ENCODE results near the gene DOCK3.
"Not testable (repeated sequence)": the region's sequence is repeated elsewhere in the genome, so short reads cannot be mapped to it uniquely, and the experiment has no call there.

DOCK3 gene

DNA sequence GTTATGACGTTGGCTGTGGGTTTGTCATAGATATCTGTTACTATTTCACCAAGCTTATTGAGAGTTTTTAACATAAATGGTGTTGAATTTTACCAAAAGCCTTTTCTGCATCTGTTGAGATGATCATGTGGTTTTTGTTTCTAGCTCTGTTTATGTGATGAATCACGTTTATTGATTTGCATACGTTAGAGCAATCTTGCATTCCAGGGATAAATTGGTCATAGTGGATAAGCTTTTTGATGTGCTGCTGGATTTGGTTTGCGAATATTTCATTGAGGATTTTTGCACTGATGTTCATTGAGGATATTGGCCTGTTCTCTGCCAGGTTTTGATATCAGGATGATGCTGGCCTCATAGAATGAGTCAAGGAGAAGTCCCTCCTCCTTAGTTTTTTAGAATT lies 117.8 kb downstream of the DOCK3 start:
- Histone ChIP-seq H2AFZ (ENCODE audit: low read depth, low read length) (no peak overlapping the region), H4K20me1 (ENCODE audit: insufficient read depth, low read length) (no peaks in the 10 kb centered on the region), H3K27me3 (ENCODE audit: low read depth, low read length) (no peaks in the 10 kb centered on the region), H3K4me1 (ENCODE audit: low read length) (no peaks in the 10 kb centered on the region), H3K36me3 (replicated peaks; ENCODE audit: low read depth, low read length) (no peaks in the 10 kb centered on the region), H3K27ac (ENCODE audit: low read length) (no peak overlapping the region), H3K4me3 (ENCODE audit: low read length) (no peak overlapping the region), H3K9me3 (ENCODE audit: insufficient read depth, low read length) (no peaks in the 10 kb centered on the region), H3K4me2 (ENCODE audit: low read length) (no peak overlapping the region), H3K79me2 (ENCODE audit: low read length) (no peaks in the 10 kb centered on the region), H3K9ac (ENCODE audit: low read length) (no peak overlapping the region)
- TF ChIP-seq CTCF (IDR thresholded peaks at IDR 0.05; ENCODE audit: low read depth, low read length) (no peak), EZH2phosphoT487 (IDR thresholded peaks at IDR 0.05; ENCODE audit: low read depth) (no peak)

DNA sequence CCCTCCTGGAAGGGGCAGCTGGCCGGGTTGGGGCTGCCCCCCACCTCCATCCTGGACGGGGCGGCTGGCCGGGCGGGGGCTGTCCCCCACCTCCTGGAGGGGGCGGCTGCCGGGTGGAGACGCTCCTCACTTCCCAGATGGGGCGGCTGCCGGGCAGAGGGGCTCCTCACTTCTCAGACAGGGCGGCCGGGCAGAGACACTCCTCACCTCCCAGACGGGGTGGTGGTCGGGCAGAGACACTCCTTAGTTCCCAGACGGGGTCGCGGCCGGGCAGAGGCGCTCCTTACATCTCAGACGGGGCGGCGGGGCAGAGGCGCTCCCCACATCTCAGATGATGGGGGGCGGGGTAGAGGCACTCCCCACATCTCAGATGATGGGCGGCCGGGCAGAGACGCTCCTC lies 129.1 kb downstream of the DOCK3 start:
- not testable (repeated sequence) for H4K20me1 ChIP-seq (ENCODE audit: insufficient read depth, low read length); H3K27me3 ChIP-seq (ENCODE audit: low read depth, low read length); H3K4me2 ChIP-seq (ENCODE audit: low read length); H3K36me3 ChIP-seq (replicated peaks; ENCODE audit: low read depth, low read length); H3K79me2 ChIP-seq (ENCODE audit: low read length); H2AFZ ChIP-seq (ENCODE audit: low read depth, low read length); H3K9ac ChIP-seq (ENCODE audit: low read length); H3K4me3 ChIP-seq (ENCODE audit: low read length); H3K4me1 ChIP-seq (ENCODE audit: low read length); H3K27ac ChIP-seq (ENCODE audit: low read length)
- H3K9me3 ChIP-seq (ENCODE audit: insufficient read depth, low read length) = peaks cover 17% of the 10 kb centered on the region; the same call in 1 of the 2 replicates

DNA sequence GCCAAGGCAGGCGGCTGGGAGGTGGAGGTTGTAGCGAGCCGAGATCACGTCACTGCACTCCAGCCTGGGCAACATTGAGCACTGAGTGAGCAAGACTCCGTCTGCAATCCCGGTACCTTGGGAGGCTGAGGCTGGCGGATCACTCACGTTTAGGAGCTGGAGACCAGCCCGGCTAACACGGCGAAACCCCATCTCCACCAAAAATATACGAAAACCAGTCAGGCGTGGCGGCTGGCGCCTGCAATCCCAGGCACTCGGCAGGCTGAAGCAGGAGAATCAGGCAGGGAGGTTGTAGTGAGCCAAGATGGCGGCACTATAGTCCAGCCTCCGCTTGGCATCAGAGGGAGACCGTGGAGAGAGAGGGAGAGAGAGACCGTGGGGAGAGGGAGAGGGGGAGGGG lies 129.6 kb downstream of the DOCK3 start:
- not testable (repeated sequence) for H3K27ac ChIP-seq (ENCODE audit: low read length); H3K79me2 ChIP-seq (ENCODE audit: low read length); H3K4me3 ChIP-seq (ENCODE audit: low read length); H3K4me1 ChIP-seq (ENCODE audit: low read length); H4K20me1 ChIP-seq (ENCODE audit: insufficient read depth, low read length); H2AFZ ChIP-seq (ENCODE audit: low read depth, low read length); H3K27me3 ChIP-seq (ENCODE audit: low read depth, low read length); H3K36me3 ChIP-seq (replicated peaks; ENCODE audit: low read depth, low read length); H3K4me2 ChIP-seq (ENCODE audit: low read length); H3K9ac ChIP-seq (ENCODE audit: low read length)
- peaks cover 17% of the 10 kb centered on the region; the same call in 1 of the 2 replicates for H3K9me3 ChIP-seq (ENCODE audit: insufficient read depth, low read length)

DNA sequence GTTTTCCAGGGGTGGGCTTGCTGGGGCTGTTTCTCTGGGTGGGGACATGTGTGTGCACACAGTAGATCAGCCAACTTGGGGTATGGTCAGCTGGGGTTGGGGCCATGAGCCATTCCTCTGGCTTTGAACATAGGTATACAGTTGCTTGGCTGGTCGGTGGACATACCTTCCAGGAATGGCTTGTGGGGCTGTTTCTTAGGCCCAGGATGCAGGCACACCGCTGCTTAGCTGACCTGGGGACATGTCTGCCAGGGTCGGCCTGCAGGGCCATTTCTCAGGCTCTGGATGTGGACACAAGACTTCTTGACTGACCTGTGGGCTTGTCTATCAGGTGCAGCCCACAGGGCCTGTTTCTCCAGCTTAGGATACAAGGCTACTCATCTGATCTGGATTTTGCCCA lies 130.6 kb downstream of the DOCK3 start:
- Histone ChIP-seq H3K4me2 (ENCODE audit: low read length) (no peak overlapping the region), H3K27me3 (ENCODE audit: low read depth, low read length) (no peaks in the 10 kb centered on the region), H3K36me3 (replicated peaks; ENCODE audit: low read depth, low read length) (no peaks in the 10 kb centered on the region), H3K4me1 (ENCODE audit: low read length) (no peaks in the 10 kb centered on the region), H4K20me1 (ENCODE audit: insufficient read depth, low read length) (no peaks in the 10 kb centered on the region), H3K79me2 (ENCODE audit: low read length) (no peaks in the 10 kb centered on the region), H3K4me3 (ENCODE audit: low read length) (no peak overlapping the region), H3K9me3 (ENCODE audit: insufficient read depth, low read length) (peaks cover 9% of the 10 kb centered on the region; the same call in 1 of the 2 replicates), H2AFZ (ENCODE audit: low read depth, low read length) (no peak overlapping the region), H3K27ac (ENCODE audit: low read length) (no peak overlapping the region), H3K9ac (ENCODE audit: low read length) (no peak overlapping the region)
- TF ChIP-seq CTCF (IDR thresholded peaks at IDR 0.05; ENCODE audit: low read depth, low read length) (no peak), EZH2phosphoT487 (IDR thresholded peaks at IDR 0.05; ENCODE audit: low read depth) (no peak)

DNA sequence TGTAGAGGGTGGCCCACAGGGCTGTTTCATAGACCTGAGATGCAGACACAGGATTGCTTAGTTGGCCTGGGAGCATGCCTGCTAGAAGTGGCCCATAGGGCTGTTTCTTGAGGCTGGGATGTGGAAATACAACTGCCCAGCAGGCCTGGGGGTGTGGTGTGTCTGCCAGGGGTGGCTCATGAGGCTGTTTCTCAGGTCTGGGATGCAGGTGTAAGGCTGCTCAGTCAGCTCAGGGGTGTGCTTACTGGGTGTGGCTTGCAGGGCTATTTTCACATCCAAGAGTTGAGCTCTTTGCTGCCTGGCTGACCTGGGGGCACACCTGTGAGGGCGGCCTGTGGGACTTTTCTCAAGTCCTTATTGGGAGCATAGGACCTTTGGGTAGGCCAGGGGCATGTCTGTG lies 131.3 kb downstream of the DOCK3 start:
- no peaks in the 10 kb centered on the region for H4K20me1 ChIP-seq (ENCODE audit: insufficient read depth, low read length)
- no peaks in the 10 kb centered on the region for H3K4me1 ChIP-seq (ENCODE audit: low read length)
- no peak for TF ChIP-seq EZH2phosphoT487 (IDR thresholded peaks at IDR 0.05; ENCODE audit: low read depth)
- no peak for TF ChIP-seq CTCF (IDR thresholded peaks at IDR 0.05; ENCODE audit: low read depth, low read length)
- H3K9ac ChIP-seq (ENCODE audit: low read length) = no peak overlapping the region
- no peaks in the 10 kb centered on the region for H3K36me3 ChIP-seq (replicated peaks; ENCODE audit: low read depth, low read length)
- H3K79me2 ChIP-seq (ENCODE audit: low read length) = no peaks in the 10 kb centered on the region
- no peaks in the 10 kb centered on the region for H3K27me3 ChIP-seq (ENCODE audit: low read depth, low read length)
- no peak overlapping the region for H3K4me3 ChIP-seq (ENCODE audit: low read length)
- peaks cover 3% of the 10 kb centered on the region; the same call in 1 of the 2 replicates for H3K9me3 ChIP-seq (ENCODE audit: insufficient read depth, low read length)
- no peak overlapping the region for H2AFZ ChIP-seq (ENCODE audit: low read depth, low read length)
- no peak overlapping the region for H3K4me2 ChIP-seq (ENCODE audit: low read length)
- H3K27ac ChIP-seq (ENCODE audit: low read length) = no peak overlapping the region
